Activated CD8-positive, alpha-beta memory T cell treated with anti-CD3 and anti-CD28 coated beads, Interleukin-2, amount 50 U/mL, for 1 hour (primary cell): ENCODE data around the gene MMP12.

Experiments used
- DNase-seq: peaks from one replicate; pipeline ENCODE4 v3.0.0-alpha.2; 2020; ENCODE audit errors: extremely low read depth

Gene MMP12

GRCh38 chr11:102850973-102851745, 23.6 kb downstream of the MMP12 start:
- DNase-seq, result no peak

GRCh38 chr11:102849311-102849710, 25.5 kb downstream of the MMP12 start:
- no peak for DNase-seq

- DNase-seq, result no peak
Measured at GRCh38 chr11:102846292-102846691, 28.5 kb downstream of the MMP12 start.

- no peak for DNase-seq
Measured at GRCh38 chr11:102843489-102843888, 31.3 kb downstream of the MMP12 start, which contains the start of gene MMP3. Gene MMP3, minus strand, starts transcription at chr11:102843609. Its CDS starts 63 bp downstream, at chr11:102843546.

- DNase-seq, result no peak
Measured at GRCh38 chr11:102842930-102843329, 31.9 kb downstream of the MMP12 start.

GRCh38 chr11:102840018-102840417, 34.8 kb downstream of the MMP12 start:
- no peak for DNase-seq

GRCh38 chr11:102837646-102838045, 37.1 kb downstream of the MMP12 start:
- DNase-seq, result no peak

GRCh38 chr11:102837156-102837555, 37.6 kb downstream of the MMP12 start:
- no peak for DNase-seq

GRCh38 chr11:102836290-102836875, 38.4 kb downstream of the MMP12 start:
- DNase-seq, result no peak

GRCh38 chr11:102833731-102834130, 41.1 kb downstream of the MMP12 start:
- DNase-seq, result no peak

- DNase-seq, result no peak
Measured at GRCh38 chr11:102832612-102833011, 42.2 kb downstream of the MMP12 start.

GRCh38 chr11:102831489-102832440, 43.0 kb downstream of the MMP12 start:
- no peak for DNase-seq

- DNase-seq, result no peak
Measured at GRCh38 chr11:102831128-102831488, 43.7 kb downstream of the MMP12 start.

- DNase-seq, result no peak
Measured at GRCh38 chr11:102830001-102830727, 44.6 kb downstream of the MMP12 start.

GRCh38 chr11:102829316-102830000, 45.3 kb downstream of the MMP12 start:
- DNase-seq, result no peak

- DNase-seq, result no peak
Measured at GRCh38 chr11:102824556-102824955, 50.2 kb downstream of the MMP12 start.

- DNase-seq, result no peak
Measured at GRCh38 chr11:102819491-102819890, 55.3 kb downstream of the MMP12 start.

GRCh38 chr11:102813484-102813883, 61.3 kb downstream of the MMP12 start:
- DNase-seq, result no peak
